ENCODE results near the gene ASPN.

- TF ChIP-seq EZH2 (IDR thresholded peaks at IDR 0.05; ENCODE audit: borderline replicate concordance, low read length) (no peak), CTCF (conservative IDR thresholded peaks at IDR 0.05 in 1 of 2, IDR thresholded peaks at IDR 0.05 in 1 of 2; ENCODE audit: extremely low read depth in 1 of 2, insufficient read depth in 1 of 2, low read depth in 1 of 2, low read length in 2 of 2) (no peak)
These were observed 7.7 kb downstream of the ASPN start for GRCh38 chr9:92474587-92474986.
